HG02588 (cell line): ENCODE measurements around the gene HIVEP3.

Experiments
- ATAC-seq: cut with Tn5 transposase; IDR thresholded peaks from one replicate; pipeline ENCODE4 v1.9.1; 2021; ENCODE audit warnings: mild to moderate bottlenecking, moderate library complexity; ENCODE audit not compliant: unreplicated experiment

Gene HIVEP3

GRCh38 chr1:41794031-41794430, 124.7 kb downstream of the HIVEP3 start:
- no peak for ATAC-seq

GRCh38 chr1:41792485-41792770, 126.3 kb downstream of the HIVEP3 start:
- no peak for ATAC-seq

DNA sequence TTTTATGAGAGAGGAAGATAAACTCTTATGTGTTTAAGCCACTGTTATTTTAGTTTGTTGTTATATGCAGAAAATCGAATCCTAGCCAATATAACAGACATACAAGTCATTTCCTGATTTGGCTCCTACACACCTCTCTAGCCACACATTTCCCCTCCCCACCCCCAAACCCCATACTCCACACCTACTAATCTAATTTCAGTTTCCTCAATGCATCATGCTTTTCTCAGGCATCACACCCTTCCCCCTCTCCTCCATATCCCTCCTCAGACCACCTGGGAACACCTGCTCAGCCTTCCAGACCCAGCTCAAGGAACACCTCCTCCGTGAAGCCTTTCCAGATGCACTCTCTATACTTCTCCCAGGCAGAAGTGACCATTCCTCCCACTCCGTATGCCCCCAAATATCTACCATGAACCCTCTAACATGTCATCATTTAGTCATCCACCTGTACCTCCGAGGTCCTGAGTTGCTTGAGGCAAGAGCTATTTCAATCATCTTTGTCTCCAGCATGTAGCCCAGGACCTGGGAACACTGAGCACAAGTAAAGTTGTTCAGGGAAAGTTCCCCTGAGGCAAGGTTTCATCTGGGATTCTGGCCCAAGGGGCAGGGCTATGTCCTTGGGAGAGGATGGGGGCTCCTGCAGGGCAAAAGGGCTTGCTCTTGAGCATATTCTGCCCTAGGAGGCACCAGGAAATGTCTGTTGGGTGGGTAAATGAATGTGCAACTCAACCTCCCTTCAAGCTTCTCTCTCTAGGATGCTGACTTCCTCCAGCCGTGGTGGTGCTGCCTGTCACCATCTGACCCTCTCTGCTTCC, 126.8 kb downstream of the HIVEP3 start:
- ATAC-seq: no peak

- ATAC-seq: no peak
These were observed 128.4 kb downstream of the HIVEP3 start for GRCh38 chr1:41790351-41790750.

- no peak for ATAC-seq
These were observed 128.9 kb downstream of the HIVEP3 start for GRCh38 chr1:41789661-41790330.

DNA sequence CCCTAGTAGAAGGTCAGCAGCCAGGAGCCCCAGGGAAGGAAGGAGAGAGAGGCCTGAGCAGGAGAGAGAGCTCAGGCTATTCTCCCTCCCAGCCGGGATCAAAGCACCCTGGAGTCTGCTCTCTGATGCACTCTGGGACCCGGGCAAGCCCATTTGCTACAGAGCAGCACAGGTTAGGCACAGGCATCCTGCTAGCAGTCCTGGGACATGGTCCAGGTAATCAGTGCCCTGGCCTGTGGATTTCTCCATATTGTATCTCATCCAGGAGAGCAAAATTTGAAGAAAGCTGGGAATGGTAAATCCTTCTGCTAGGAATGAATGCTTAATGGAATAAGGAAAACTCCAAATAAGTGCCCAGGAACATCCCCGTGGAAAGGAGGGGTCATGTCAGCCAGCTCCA, 130.3 kb downstream of the HIVEP3 start:
- no peak for ATAC-seq

GRCh38 chr1:41784531-41785274, 134.0 kb downstream of the HIVEP3 start:
- ATAC-seq: no peak

GRCh38 chr1:41783189-41783639, 135.5 kb downstream of the HIVEP3 start:
- no peak for ATAC-seq

DNA sequence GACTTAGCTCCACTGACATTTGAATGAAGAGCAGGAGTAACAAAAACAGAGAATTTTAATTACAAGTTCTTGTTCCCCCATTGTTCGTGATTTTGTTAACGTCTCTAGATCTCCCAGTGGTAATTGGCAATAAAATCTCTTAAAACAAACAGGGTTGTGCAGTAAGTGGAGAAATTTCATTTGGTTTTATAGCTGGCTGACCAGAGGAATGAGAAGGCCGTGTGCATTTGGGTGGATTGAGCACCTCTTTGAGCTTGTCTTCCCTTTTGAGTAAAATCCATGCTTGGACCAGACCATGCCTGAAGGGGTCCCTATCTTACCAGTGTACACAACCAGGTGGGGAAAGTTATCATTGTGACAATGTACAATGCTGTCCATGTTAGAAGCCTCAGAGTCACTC, 137.8 kb downstream of the HIVEP3 start:
- no peak for ATAC-seq

DNA sequence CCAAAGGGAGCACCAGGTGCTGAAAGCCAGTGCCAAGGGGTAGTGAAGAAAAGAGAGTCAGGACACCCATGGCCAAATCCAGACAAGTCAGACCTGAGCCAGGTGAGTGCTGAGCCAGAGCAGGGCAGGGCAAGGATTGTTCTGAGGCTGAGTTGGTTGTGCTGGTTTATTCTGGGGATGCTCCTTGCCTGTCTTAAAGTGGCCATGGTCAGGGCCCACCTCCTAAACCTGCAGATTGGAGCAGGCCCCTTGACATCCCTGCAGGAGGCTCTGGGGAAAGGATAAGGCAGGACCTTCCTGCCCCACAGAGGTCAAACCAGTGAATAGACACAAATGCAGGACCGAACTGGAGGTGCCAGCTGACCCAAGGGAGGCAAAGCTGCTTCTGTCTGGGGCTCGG, 138.4 kb downstream of the HIVEP3 start:
- no peak for ATAC-seq

DNA sequence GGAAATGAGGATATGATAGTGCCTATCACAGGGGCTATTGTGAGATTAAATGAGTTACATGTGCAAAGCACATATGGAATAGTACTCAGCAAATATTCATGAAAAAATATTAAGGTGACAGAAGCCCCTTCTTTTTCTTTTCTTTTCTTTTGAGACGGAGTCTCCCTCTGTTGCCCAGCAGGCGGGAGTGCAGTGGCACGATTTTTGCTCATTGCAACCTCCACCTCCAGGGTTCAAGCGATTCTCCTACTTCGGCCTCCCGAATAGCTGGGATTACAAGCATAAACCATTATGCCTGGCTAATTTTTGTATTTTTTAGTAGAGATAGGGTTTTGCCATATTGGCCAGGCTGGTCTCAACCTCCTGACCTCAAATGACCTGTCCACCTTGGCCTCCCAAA, 139.4 kb downstream of the HIVEP3 start:
- no peak for ATAC-seq

GRCh38 chr1:41777695-41778094, 141.0 kb downstream of the HIVEP3 start:
- ATAC-seq: no peak

DNA sequence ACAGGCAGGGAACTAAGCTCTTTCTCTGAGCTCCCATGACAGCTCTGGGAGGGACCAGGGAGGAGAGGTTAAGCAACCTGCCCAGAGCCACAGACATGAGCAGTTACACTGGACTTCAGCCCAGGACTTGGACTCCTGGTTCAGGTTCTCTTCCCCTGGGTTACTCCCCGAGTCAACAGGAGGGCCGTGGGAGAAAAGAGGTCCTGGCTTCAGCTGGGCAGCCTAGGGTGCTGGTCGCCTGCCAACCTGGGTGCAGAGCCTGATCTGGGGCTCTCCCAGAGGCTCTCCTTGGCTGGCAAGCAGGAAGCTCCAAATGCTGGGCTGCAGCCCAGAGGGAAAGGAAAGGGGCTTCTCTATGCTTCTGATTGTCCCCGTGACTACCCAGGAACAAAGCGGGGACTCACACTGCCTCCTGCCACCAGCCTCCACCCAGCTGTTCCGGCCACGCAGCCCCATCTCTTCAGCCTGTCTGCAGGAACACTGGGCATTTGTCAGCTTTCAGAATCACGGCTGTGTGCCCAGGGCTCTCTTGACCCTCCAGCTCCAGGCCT, 141.8 kb downstream of the HIVEP3 start:
- no peak for ATAC-seq

DNA sequence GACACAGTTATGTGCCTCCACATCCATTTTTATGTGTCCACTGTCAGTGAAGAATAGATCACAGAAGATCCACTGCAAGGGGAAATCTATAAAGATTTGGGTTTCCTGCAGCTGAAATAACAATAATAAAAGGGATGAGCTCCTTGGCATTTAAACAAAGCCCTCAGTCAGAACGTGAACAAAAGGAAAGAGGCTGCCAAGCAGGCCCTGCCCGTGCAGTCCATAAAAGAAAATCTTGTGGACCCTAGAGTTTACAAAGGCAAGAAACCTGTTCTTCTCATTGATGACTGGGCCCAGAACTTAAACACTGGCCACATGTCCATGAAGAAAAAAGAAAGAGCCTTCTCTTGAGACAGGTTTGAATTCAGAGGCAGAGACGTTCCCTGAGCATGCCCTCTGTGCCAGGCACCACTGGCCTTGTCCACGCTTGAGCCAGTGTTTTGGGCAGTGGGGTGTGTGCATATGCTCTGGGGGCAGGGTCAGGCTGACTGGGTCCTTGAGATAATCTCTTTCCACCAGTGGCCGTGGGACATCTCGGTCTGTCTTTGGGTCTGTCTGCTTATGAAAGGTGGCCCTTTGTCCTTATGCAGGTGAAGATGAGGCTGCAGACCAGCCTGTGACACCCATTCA, 142.7 kb downstream of the HIVEP3 start:
- no peak for ATAC-seq

- ATAC-seq: no peak
These were observed 144.2 kb downstream of the HIVEP3 start for GRCh38 chr1:41774471-41774990.

DNA sequence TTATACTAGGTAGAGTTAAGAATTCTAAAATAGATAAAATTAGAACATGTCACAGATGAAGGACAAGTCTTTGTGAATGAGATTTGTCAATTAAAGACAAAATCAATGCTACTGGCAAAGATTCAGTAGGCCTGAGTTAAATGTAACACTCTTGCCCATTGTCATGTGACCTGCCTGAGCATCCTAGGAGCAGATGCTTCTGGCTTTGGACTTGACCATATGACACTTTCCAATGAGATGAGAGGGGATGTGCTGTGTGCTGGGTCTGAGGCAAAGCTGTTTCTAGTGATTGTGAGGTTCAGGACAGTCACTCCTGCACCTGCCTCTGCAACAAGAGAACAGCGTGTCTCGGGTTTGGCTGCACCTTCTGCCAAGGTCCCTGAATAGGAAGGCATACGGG, 144.9 kb downstream of the HIVEP3 start:
- no peak for ATAC-seq

- ATAC-seq: no peak
These were observed 145.6 kb downstream of the HIVEP3 start for GRCh38 chr1:41773144-41773591.

DNA sequence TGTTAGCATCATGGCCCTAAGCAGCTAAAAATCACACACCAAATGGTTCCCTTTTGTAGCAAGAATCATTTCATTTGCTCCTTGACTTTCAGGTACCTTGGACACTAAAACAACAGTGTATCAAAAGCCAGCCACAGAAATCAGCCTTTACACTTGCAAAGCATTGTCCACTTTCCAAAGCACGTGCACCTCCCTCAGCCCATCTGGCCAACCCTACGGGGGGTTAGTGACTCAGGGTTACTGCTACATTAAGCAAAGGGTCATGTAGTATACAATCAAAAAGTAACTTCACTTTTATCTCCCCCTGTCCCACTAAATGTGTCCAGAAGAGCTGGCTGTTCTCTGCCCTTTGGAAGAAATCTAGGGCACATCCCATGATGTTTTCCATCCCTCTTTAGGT, 149.7 kb downstream of the HIVEP3 start:
- ATAC-seq: no peak

GRCh38 chr1:41768583-41768982, 150.1 kb downstream of the HIVEP3 start:
- no peak for ATAC-seq

GRCh38 chr1:41767534-41768525, 150.9 kb downstream of the HIVEP3 start:
- ATAC-seq: no peak
